NCI-H82 treated with DMSO at 0.1 percent for 48 hours (cell line): ENCODE data around the gene BCOR.
A peak's percentile ranks its signal among the peaks of the same experiment; 100 is the strongest.

Experiments used
- DNase-seq: peaks from one replicate; lab custom pipeline; 2025; ENCODE audit not compliant: unreplicated experiment; lab: John Stamatoyannopoulos, UW

Gene BCOR

DNA sequence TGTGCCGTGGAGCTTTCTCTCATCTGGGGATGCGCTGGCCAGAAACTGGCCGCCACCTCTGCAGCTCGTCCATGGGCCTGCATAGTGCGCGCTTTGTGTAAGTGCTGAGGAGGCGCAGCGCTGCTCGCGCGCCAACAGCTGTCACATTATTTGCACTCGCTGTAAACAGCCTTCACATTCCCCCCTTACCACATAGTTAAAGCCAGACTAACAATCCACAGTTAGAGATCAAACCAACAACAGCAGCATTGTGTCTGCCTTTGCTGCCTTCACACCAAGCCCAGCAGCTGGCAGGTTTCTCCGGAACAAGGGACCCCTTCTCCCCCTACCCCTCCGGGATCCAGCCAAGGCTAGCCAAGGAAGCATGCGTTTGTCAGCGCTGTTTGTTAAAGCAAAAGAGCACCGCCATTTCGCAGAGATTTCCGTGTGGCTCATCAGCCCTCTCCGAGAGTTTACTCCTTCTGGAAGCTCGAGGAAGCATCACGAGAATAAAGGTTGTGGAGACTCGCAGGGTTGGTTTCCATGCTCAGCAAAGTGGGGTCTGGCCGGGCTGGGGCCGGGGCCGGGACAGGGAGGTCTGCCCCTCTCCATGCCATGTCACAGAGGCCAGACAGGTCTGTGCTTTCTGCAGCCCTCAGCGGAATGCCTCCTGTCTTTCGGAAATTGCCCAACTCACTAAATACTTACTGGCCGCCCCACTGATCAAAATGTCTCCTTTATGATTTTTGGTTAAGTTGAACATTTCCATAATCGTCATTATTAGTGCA, 11.0 kb downstream of the BCOR start:
- no peak for DNase-seq

GRCh38 chrX:40085714-40086113, 12.0 kb downstream of the BCOR start:
- DNase-seq, result no peak

GRCh38 chrX:40085102-40085551, 12.6 kb downstream of the BCOR start:
- no peak for DNase-seq

- no peak for DNase-seq
Measured at GRCh38 chrX:40084471-40085101, 13.2 kb downstream of the BCOR start.

GRCh38 chrX:40083979-40084359, 13.8 kb downstream of the BCOR start:
- no peak for DNase-seq

DNA sequence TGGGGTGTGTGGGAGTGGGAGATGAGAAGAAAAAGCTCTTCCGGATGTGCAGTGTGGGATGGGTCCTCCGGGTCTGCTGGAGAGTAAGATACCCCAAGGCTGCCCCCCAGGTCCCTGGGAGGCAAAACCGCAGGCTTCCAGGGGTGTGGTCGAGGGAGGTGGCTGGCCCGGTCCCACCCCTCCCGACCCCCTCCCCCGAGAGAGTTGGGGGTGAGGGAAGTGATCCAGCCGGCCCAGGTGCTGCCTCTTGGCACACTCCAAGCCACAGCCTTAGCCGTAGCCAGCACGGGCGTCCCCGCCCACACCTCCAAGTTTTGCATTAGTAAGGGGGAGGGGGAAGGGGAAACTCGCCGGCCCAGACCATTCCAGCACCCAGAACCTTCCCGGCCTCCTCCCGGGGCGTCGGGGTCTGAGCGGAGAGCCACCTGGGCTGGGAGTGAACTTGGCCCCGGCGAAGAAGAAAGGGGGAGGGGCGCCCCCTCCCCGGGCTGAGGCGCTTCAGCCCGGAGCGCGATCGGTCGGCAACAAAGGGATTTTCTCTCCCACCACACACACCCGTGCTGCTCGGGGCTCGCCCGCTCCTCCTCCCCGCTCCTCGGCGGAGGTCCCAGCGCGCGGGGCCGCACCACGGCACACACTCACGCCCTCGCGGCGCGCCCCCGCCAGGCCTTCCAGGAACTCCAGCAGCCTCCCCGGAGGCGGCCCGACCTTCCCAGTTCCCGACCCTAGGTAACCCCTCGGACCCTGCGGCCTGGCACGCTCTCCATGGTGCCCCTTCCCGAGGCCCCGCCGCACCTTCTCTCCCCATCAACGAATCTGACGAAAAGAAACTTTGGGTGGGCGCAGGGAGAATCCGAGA, 14.4 kb downstream of the BCOR start:
- no peak for DNase-seq

DNA sequence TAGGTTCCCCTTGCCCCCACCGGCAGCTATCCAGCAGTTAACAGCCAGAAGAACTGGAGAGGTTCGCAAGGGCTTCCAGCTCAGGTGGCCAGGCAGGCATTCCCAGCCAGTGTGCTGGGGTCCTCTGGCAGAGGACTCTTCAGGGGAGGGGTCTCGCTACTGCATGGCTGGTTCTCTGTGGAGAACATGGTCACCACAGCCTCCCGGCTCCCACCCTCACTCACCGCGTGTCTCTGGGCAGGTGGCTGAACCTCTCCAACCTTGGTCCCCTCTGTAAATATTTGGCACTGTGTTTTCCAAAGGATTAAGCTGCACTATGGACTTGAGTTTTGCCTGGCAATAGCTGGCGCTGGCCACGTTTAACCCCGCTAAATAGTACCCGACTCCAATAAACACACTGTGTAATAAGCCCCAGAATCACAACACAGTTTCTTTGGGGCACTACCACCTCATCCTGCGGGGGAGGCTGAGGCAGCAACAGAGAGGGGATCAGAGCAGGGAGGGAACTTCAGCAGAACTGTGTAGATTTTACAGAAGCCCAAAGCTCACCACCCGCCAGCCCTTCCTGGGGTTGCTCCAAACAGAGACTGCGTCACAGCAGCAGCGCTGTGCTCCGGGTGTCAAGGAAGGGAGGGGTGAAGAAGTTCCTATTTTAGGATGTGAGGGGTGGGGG, 15.2 kb downstream of the BCOR start:
- DNase-seq, result no peak

- DNase-seq, result no peak
Measured at GRCh38 chrX:40081679-40082068, 16.1 kb downstream of the BCOR start.

- DNase-seq, result no peak
Measured at GRCh38 chrX:40080894-40081678, 16.7 kb downstream of the BCOR start.

- no peak for DNase-seq
Measured at GRCh38 chrX:40079572-40079971, 18.2 kb downstream of the BCOR start.

GRCh38 chrX:40078489-40079227, 19.1 kb downstream of the BCOR start:
- DNase-seq, result peak; percentile 58

GRCh38 chrX:40077906-40078305, 19.9 kb downstream of the BCOR start:
- no peak for DNase-seq

GRCh38 chrX:40076750-40077575, 20.8 kb downstream of the BCOR start:
- no peak for DNase-seq

GRCh38 chrX:40074959-40075332, 22.8 kb downstream of the BCOR start:
- no peak for DNase-seq

GRCh38 chrX:40074080-40074958, 23.4 kb downstream of the BCOR start:
- no peak for DNase-seq

- DNase-seq, result no peak
Measured at GRCh38 chrX:40073439-40074054, 24.2 kb downstream of the BCOR start.

- no peak for DNase-seq
Measured at GRCh38 chrX:40072246-40072645, 25.5 kb downstream of the BCOR start.

DNA sequence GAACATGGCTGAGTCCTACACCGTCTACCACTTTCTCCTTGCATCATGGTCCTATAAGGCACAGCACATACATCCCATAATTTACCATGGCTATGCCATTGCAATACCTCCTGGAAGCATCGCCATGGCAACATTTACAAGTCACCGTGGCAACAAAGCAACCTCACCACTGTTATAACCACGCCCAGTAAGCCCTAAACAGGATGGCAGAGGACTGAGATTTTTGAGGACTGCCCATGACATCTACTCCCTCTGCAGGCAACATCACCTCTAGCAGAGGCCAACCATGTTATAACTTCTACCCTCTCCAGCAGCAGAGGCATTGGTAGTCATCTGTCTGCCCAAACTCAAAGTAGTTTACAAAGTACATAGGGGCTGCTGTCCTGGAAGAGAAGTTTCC, 29.7 kb downstream of the BCOR start:
- DNase-seq, result no peak
